Smooth muscle cell (in vitro differentiated cells): Measurements from ENCODE around the gene CUTA. TPM values are rescaled to one million over a fixed set of nuclear protein-coding genes. Genes with fewer than 3 reads are reported as not detected.
"Not testable (repeated sequence)": the region's sequence is repeated elsewhere in the genome, so short reads cannot be mapped to it uniquely, and the experiment has no call there.

Experiments
- DNase-seq: peaks from one replicate; lab custom pipeline; 2025; ENCODE audit not compliant: unreplicated experiment; lab: John Stamatoyannopoulos, UW
- H2AFZ ChIP-seq: fragments of 200-600 bp; sonication (generic); 2 replicates; pipeline ENCODE4 v1.6.0; 2016; ENCODE audit warnings: antibody characterized with exemption, low read depth, mild to moderate bottlenecking
- H3F3A ChIP-seq: fragments of 200-600 bp; sonication (generic); 2 replicates; pipeline ENCODE4 v1.6.0; 2017; ENCODE audit warnings: antibody characterized with exemption, low read depth
- H3K27ac ChIP-seq: fragments of 200-600 bp; sonication (generic); 2 replicates; pipeline ENCODE4 v1.5.1; 2016; ENCODE audit warnings: low read depth, mild to moderate bottlenecking
- H3K27me3 ChIP-seq: fragments of 200-600 bp; sonication (generic); 2 replicates; pipeline ENCODE4 v1.6.1; 2016; ENCODE audit warnings: low read depth, mild to moderate bottlenecking
- H3K36me3 ChIP-seq: fragments of 200-600 bp; sonication (generic); 2 replicates; pipeline ENCODE4 v1.5.1; 2016; ENCODE audit warnings: low read depth
- H3K4me1 ChIP-seq: fragments of 200-600 bp; sonication (generic); 2 replicates; pipeline ENCODE4 v1.5.1; 2016; ENCODE audit warnings: low read depth
- H3K4me2 ChIP-seq: fragments of 200-600 bp; sonication (generic); 2 replicates; pipeline ENCODE4 v1.6.0; 2016; ENCODE audit warnings: mild to moderate bottlenecking
- H3K4me3 ChIP-seq: fragments of 200-600 bp; sonication (generic); 2 replicates; pipeline ENCODE4 v1.5.1; 2016; ENCODE audit warnings: mild to moderate bottlenecking
- H3K79me2 ChIP-seq: fragments of 200-600 bp; sonication (generic); 2 replicates; pipeline ENCODE4 v1.6.0; 2016; ENCODE audit warnings: low read depth, mild to moderate bottlenecking
- H3K9ac ChIP-seq: fragments of 200-600 bp; sonication (generic); 2 replicates; pipeline ENCODE4 v1.6.0; 2016; ENCODE audit warnings: low read depth
- H3K9me3 ChIP-seq: fragments of 200-600 bp; sonication (generic); replicated peaks from 2 replicates; pipeline ENCODE4 v1.5.1; 2016; ENCODE audit warnings: low read depth
- H4K20me1 ChIP-seq: fragments of 200-600 bp; sonication (generic); 2 replicates; pipeline ENCODE4 v1.6.0; 2016; ENCODE audit warnings: low read depth
- CTCF ChIP-seq: fragments of 200-600 bp; sonication (generic); IDR thresholded peaks from 2 replicates; pipeline ENCODE4 v1.5.1; 2017; ENCODE audit warnings: borderline replicate concordance, mild to moderate bottlenecking, antibody characterized with exemption; ENCODE audit not compliant: insufficient read depth, poor library complexity, severe bottlenecking
- WGBS: methylation state at CpG from one replicate; pipeline ENCODE4 v1.1.7; 2016; ENCODE audit warnings: low lambda C conversion rate; 5-methylcytosine and 5-hydroxymethylcytosine counted together
- microRNA-seq: library from miRNA; unstranded; fragments of <30 nt; microRNA quantifications from one replicate; pipeline ENCODE4, GENCODE V29; 2016; ENCODE audit warnings: borderline number of aligned reads
- polyA plus RNA-seq: library from polyadenylated mRNA; unstranded; fragments of >200 nt; fragmentation: Nextera tagmentation; extraction: Ambion mirVana; gene quantifications from 2 replicates; pipeline ENCODE4 v1.2.1, GENCODE V29; 2016
- small RNA-seq: library from RNA; depleted of rRNA; stranded (forward); fragments of <200 nt; gene quantifications from one replicate; pipeline ENCODE3, GENCODE V24; 2014
- total RNA-seq: library from RNA; depleted of rRNA; stranded (reverse); fragments of >200 nt; gene quantifications from 2 replicates; pipeline ENCODE4 v1.2.3, GENCODE V29; 2014

The CUTA gene
- total and polyA plus RNA-seq, 2 experiments from 2014 or later, result 173 to 289 TPM

- Histone ChIP-seq H3K36me3 (no peaks in the 10 kb centered on the region), H3K27me3 (no peaks in the 10 kb centered on the region), H3K79me2 (no peaks in the 10 kb centered on the region), H2AFZ (no peak overlapping the region), H3K4me1 (peaks cover 4% of the 10 kb centered on the region), H3K9me3 (no peaks in the 10 kb centered on the region), H3K4me3 (no peak overlapping the region), H3K27ac (no peak overlapping the region), H3K9ac (no peak overlapping the region), H4K20me1 (no peaks in the 10 kb centered on the region), H3K4me2 (no peak overlapping the region), H3F3A (no peaks in the 10 kb centered on the region)
- DNase-seq, result no peak
- TF ChIP-seq CTCF, result no peak
- WGBS, result 63% methylated on average over 5 of the region's 5 CpGs
These were observed 45.3 kb downstream of the CUTA start for GRCh38 chr6:33372526-33373123.

- not testable (repeated sequence) for H2AFZ ChIP-seq, H3K27me3 ChIP-seq, H3K27ac ChIP-seq, H3K9me3 ChIP-seq, H4K20me1 ChIP-seq, DNase-seq, H3K9ac ChIP-seq, H3K4me3 ChIP-seq, H3K36me3 ChIP-seq, H3K79me2 ChIP-seq, H3F3A ChIP-seq, H3K4me2 ChIP-seq, H3K4me1 ChIP-seq
- WGBS, result 96% methylated on average over 8 of the region's 8 CpGs
These were observed 46.0 kb downstream of the CUTA start for GRCh38 chr6:33371901-33372300.

- not testable (repeated sequence) for DNase-seq, H3K36me3 ChIP-seq, H2AFZ ChIP-seq, H3K4me2 ChIP-seq, H3K9me3 ChIP-seq, H3K9ac ChIP-seq, H4K20me1 ChIP-seq, H3K4me1 ChIP-seq, H3K4me3 ChIP-seq, H3K27ac ChIP-seq, H3F3A ChIP-seq, H3K79me2 ChIP-seq, H3K27me3 ChIP-seq
- 95% methylated on average over 5 of the region's 5 CpGs for WGBS
These were observed 50.2 kb downstream of the CUTA start for GRCh38 chr6:33367715-33368025.

GRCh38 chr6:33367009-33367714 is 50.7 kb downstream of the CUTA start:
- Histone ChIP-seq H4K20me1 (no peaks in the 10 kb centered on the region), H3K9ac (no peak overlapping the region), H3K4me2 (no peak overlapping the region), H3F3A (no peaks in the 10 kb centered on the region), H3K27me3 (no peaks in the 10 kb centered on the region), H3K36me3 (no peaks in the 10 kb centered on the region), H2AFZ (no peak overlapping the region), H3K79me2 (no peaks in the 10 kb centered on the region), H3K9me3 (no peaks in the 10 kb centered on the region), H3K4me3 (no peak overlapping the region), H3K4me1 (peaks cover 3% of the 10 kb centered on the region), H3K27ac (no peak overlapping the region)
- no peak for DNase-seq
- no peak for TF ChIP-seq CTCF
- 88% methylated on average over 8 of the region's 8 CpGs for WGBS

Small RNAs within 50 kb of the gene (microRNA-seq; reads per million reads assigned to microRNA genes)
- not detected for gene MIR5004

Small RNAs within 50 kb of the gene (small RNA-seq; reads per million reads assigned to genes)
- gene RPL35AP4 (not detected), gene ZBTB9 (not detected)

Other genes with a start within 250 kb of the CUTA start
- gene COL11A2, start 225.6 kb downstream of the CUTA start, total RNA-seq, result 0.36 and 1.1 TPM in 2 replicates
- 1.2 and 1.5 TPM in 2 replicates for gene COL11A2, start 225.6 kb downstream of the CUTA start, polyA plus RNA-seq
- 24.3 and 25.7 TPM in 2 replicates for gene RXRB, start 217.4 kb downstream of the CUTA start, total RNA-seq
- gene RXRB, start 217.4 kb downstream of the CUTA start, polyA plus RNA-seq, result 28.2 and 33.7 TPM in 2 replicates
- 112 and 140 TPM in 2 replicates for gene SLC39A7, start 217.2 kb downstream of the CUTA start, total RNA-seq
- 87.2 and 89.5 TPM in 2 replicates for gene SLC39A7, start 217.2 kb downstream of the CUTA start, polyA plus RNA-seq
- gene HSD17B8, start 213.5 kb downstream of the CUTA start, total RNA-seq, result 2.9 and 4.9 TPM in 2 replicates
- gene HSD17B8, start 213.5 kb downstream of the CUTA start, polyA plus RNA-seq, result 3.7 and 9.6 TPM in 2 replicates
- 23.4 and 32.2 TPM in 2 replicates for gene RING1, start 209.6 kb downstream of the CUTA start, total RNA-seq
- 31.6 and 35.1 TPM in 2 replicates for gene RING1, start 209.6 kb downstream of the CUTA start, polyA plus RNA-seq
- gene VPS52, start 146.2 kb downstream of the CUTA start, total RNA-seq, result 23.1 and 34.7 TPM in 2 replicates
- gene VPS52, start 146.2 kb downstream of the CUTA start, polyA plus RNA-seq, result 22.6 and 37.0 TPM in 2 replicates
- 2,939 and 3,261 TPM in 2 replicates for gene RPS18, start 146.0 kb downstream of the CUTA start, total RNA-seq
- 1,790 and 1,848 TPM in 2 replicates for gene RPS18, start 146.0 kb downstream of the CUTA start, polyA plus RNA-seq
- 2.9 and 4.6 TPM in 2 replicates for gene B3GALT4, start 141.0 kb downstream of the CUTA start, total RNA-seq
- 6.1 and 14.6 TPM in 2 replicates for gene B3GALT4, start 141.0 kb downstream of the CUTA start, polyA plus RNA-seq
- 52.5 and 67.9 TPM in 2 replicates for gene WDR46, start 128.9 kb downstream of the CUTA start, total RNA-seq
- 69.9 and 78.6 TPM in 2 replicates for gene WDR46, start 128.9 kb downstream of the CUTA start, polyA plus RNA-seq
- gene PFDN6, start 128.5 kb downstream of the CUTA start, total RNA-seq, result 21.4 and 33.8 TPM in 2 replicates
- gene PFDN6, start 128.5 kb downstream of the CUTA start, polyA plus RNA-seq, result 23.1 and 24.0 TPM in 2 replicates
- gene RGL2, start 119.2 kb downstream of the CUTA start, total RNA-seq, result 21.8 and 31.9 TPM in 2 replicates
- gene RGL2, start 119.2 kb downstream of the CUTA start, polyA plus RNA-seq, result 55.6 and 58.7 TPM in 2 replicates
- gene TAPBP, start 104.0 kb downstream of the CUTA start, total RNA-seq, result 30.2 and 34.7 TPM in 2 replicates
- gene TAPBP, start 104.0 kb downstream of the CUTA start, polyA plus RNA-seq, result 75.9 and 81.6 TPM in 2 replicates
- gene ZBTB22, start 100.4 kb downstream of the CUTA start, total RNA-seq, result 9.6 and 11.0 TPM in 2 replicates
- gene ZBTB22, start 100.4 kb downstream of the CUTA start, polyA plus RNA-seq, result 22.9 and 24.9 TPM in 2 replicates
- gene DAXX, start 95.1 kb downstream of the CUTA start, total RNA-seq, result 19.0 and 23.7 TPM in 2 replicates
- 38.3 and 51.3 TPM in 2 replicates for gene DAXX, start 95.1 kb downstream of the CUTA start, polyA plus RNA-seq
- gene KIFC1, start 26.3 kb downstream of the CUTA start, total RNA-seq, result 12.0 and 21.5 TPM in 2 replicates
- gene KIFC1, start 26.3 kb downstream of the CUTA start, polyA plus RNA-seq, result 2.9 and 8.8 TPM in 2 replicates
- gene PHF1, start 7.1 kb downstream of the CUTA start, total RNA-seq, result 30.0 and 39.3 TPM in 2 replicates
- gene PHF1, start 7.1 kb downstream of the CUTA start, polyA plus RNA-seq, result 36.9 and 52.2 TPM in 2 replicates
- 8.6 and 10.4 TPM in 2 replicates for gene SYNGAP1, start 2.0 kb upstream of the CUTA start, total RNA-seq
- 1.9 and 7.9 TPM in 2 replicates for gene SYNGAP1, start 2.0 kb upstream of the CUTA start, polyA plus RNA-seq
- 7.5 and 11.6 TPM in 2 replicates for gene ZBTB9, start 36.5 kb upstream of the CUTA start, total RNA-seq
- gene ZBTB9, start 36.5 kb upstream of the CUTA start, polyA plus RNA-seq, result 6.2 and 10.9 TPM in 2 replicates
- gene BAK1, start 162.2 kb upstream of the CUTA start, total RNA-seq, result 23.6 and 23.8 TPM in 2 replicates
- 43.7 and 50.4 TPM in 2 replicates for gene BAK1, start 162.2 kb upstream of the CUTA start, polyA plus RNA-seq
- gene ITPR3, start 203.2 kb upstream of the CUTA start, total RNA-seq, result 4.7 and 7.4 TPM in 2 replicates
- gene ITPR3, start 203.2 kb upstream of the CUTA start, polyA plus RNA-seq, result 2.0 and 5.7 TPM in 2 replicates